Stomach (tissue), 4 donors: Measurements from ENCODE around the gene GADD45A.

Experiments used
- CTCF ChIP-seq, 7 experiments: fragments of 450-650 bp in 4 of 7; fragments of 200-600 bp in 3 of 7; sonication (generic) in 3 of 7; IDR thresholded peaks; one replicate each; pipeline ENCODE4 v1.5.1; 2016 to 2019; ENCODE audit warnings: antibody characterized with exemption in 7 of 7, control low read depth in 2 of 7, mild to moderate bottlenecking in 1 of 7
- EP300 ChIP-seq: sonication (generic); formaldehyde crosslinking; IDR thresholded peaks from one replicate; pipeline ENCODE4 v1.6.1; 2017; ENCODE audit warnings: antibody characterized with exemption
- POLR2A ChIP-seq, 4 donors: fragments of 450-650 bp; IDR thresholded peaks; one replicate each; pipeline ENCODE4 v1.6.1; 2016; ENCODE audit warnings: antibody characterized with exemption in 4 of 4, control low read depth in 2 of 4, mild to moderate bottlenecking in 1 of 4, moderate library complexity in 1 of 4

GRCh38 chr1:67713057-67713846 lies 28.3 kb downstream of the GADD45A start:
- TF ChIP-seq CTCF (IDR thresholded peaks at IDR 0.05) (no peak), POLR2A (IDR thresholded peaks at IDR 0.05) (no peak), EP300 (no peak)
